KOPT-K1 (cell line): ENCODE measurements around the gene MUC2.

Source experiments
- H3K27ac ChIP-seq: fragments of 200-600 bp; sonication (generic); 2 replicates; pipeline ENCODE4 v1.5.1; 2016; ENCODE audit warnings: antibody characterized with exemption, mild to moderate bottlenecking, low read depth, low read length; ENCODE audit not compliant: poor library complexity, severe bottlenecking
- H3K36me3 ChIP-seq: fragments of 200-600 bp; sonication (generic); 2 replicates; pipeline ENCODE4 v1.5.1; 2017; ENCODE audit warnings: antibody characterized with exemption, mild to moderate bottlenecking, low read length, moderate library complexity; ENCODE audit not compliant: insufficient read depth
- H3K9me3 ChIP-seq: fragments of 200-600 bp; sonication (generic); 2 replicates; pipeline ENCODE4 v1.5.1; 2017; ENCODE audit warnings: antibody characterized with exemption, low read length, mild to moderate bottlenecking; ENCODE audit not compliant: insufficient read depth, poor library complexity, severe bottlenecking

Gene MUC2

DNA sequence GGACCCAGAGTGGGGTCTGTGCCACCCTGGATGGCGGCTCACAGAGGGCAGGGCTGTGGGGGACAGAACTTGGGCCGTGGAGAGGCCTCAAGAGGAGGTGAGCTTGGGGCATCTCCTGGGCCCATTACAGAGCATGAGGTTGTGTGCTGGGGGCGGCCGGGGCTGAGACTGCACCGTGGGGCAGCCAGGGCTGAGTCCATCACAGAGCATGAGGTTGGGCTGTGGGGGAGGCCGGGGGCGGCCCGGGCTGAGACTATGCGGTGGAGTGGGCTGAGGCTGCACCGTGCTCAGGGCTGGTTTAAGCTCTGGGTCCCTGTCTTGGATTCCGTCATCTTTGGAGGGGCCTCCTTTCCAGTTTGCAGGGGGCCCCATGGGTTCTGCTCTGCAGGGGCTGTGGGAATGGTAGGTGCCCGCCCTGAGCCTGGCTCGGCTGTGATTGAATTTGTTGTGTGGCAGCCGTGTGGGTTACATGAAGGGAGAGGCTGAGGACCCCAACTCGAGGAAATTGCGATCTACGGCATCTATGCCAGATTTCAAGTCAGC lies 45.0 kb downstream of the MUC2 start:
- no peak overlapping the region for H3K27ac ChIP-seq
- no peaks in the 10 kb centered on the region for H3K9me3 ChIP-seq
- no peaks in the 10 kb centered on the region for H3K36me3 ChIP-seq

DNA sequence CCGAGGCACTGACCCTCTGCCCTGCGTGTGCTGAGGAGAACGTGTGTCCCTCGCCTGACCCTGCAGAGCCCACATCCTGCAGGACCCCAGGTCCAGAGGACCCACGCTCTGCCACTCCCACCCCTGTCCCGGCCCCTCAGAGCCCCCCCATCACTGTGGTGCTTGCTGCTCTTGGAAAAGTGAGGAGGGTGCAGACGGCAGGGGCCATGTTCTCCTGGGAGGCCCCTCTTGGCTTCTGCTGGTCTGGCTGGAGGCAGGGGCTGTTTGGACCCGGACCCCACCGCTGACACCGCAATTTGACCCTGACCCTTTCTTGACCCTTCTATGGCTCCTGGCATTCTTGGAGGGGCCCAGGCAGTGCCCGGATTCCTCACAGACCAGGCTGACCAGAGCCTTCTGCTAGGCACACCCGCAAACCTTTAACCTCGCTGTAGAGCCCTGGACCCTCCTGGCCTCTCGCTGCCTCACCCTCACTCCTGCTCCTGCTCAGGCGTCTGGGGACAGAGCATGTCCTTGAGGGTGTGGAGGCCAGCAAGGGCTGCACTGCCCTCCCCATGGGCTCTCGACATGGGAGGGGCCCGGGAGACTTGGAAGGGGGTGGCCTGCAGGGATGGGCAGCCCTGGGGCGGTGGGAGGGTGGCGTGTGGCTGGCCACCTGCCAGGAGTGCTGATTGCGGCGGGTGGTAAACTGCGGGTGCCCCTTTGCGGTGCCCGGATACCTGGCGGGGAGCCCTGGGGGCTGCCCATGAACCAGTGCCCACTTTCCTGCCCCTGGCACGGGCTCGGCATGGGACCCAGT lies 46.1 kb downstream of the MUC2 start:
- Histone ChIP-seq H3K9me3 (peaks cover 4% of the 10 kb centered on the region), H3K27ac (no peak overlapping the region), H3K36me3 (no peaks in the 10 kb centered on the region)

DNA sequence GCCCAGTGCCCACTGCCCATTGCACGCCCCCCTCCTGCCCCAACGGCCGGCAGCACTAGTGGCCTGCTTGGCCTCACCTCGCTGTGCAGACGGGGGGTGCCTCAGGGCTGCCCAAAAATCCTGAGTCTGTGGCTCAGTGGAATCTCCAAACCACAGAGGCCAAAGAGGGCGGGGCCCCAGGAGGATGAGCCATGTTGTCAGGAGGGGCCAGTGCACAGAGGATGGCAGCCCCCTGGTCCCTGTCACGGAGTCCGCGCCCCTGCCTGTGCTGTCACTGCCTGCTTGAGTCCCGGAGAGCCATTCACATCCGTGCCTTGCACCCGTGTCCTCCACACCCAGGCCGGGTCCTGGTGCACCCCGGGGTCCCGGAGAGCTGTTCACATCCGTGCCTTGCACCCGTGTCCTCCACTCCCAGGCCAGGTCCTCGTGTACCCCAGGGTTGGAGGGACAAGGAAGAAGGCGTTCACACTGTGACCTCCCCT lies 46.7 kb downstream of the MUC2 start:
- Histone ChIP-seq H3K9me3 (peaks cover 4% of the 10 kb centered on the region), H3K27ac (no peak overlapping the region), H3K36me3 (no peaks in the 10 kb centered on the region)

DNA sequence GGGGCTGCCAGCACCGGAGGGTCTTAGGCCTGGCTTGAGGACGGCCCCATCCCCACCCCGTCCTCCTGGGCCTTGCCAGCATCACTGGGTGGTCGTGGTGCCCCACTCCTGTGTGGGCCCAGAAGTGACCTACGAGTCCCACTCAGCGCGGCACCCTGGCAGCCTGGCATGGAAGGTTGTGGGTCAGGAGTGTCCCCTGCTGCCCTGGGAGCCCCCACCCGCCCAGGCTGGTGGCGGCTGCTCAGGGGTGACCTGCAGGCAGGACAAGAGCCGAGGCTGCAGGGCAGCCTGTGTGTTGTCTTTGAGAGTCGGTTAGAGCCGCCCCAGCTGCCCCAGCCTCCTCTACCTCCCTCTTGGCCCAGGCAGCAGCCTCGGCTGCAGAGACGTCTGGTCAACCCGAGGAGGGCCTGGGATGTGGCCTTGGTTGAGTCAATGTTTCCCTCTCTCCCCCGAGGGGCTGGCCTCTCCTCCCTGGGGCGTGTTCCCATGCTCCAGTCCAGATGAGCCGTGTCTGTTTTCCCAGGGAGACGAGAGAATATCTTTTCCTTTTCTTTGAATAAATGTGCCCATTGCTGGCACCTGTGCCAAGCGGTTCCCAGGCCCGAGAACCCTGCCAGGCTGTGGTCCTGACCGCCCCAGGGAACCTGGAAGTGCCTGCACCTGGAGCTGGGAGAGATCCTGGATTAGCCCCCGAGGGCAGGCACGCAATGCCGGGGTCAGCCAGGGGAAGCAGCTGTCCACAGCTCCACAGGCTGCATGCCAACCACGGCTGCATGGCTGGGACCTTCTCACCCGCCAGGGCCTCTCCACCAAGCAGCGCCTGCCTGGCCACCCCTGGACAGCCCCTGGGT lies 47.4 kb downstream of the MUC2 start:
- Histone ChIP-seq H3K36me3 (no peaks in the 10 kb centered on the region), H3K27ac (no peak overlapping the region), H3K9me3 (peaks cover 4% of the 10 kb centered on the region)

DNA sequence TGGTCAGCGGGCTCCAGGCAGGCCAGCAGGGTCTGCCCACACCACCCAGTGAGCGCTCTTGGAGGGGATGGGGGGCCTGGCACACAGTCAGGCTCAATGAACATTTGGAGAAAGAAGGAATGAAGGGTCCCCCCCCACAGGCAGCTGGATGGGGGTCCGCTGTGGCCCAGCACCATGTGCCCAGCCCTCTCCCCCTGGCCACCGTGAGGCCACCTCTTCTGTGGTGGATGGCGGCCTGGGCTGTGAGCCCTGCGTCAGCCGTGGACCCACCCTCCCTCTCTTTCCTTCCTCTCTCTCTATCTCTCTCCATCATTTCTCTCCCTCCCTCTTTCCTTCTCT lies 48.0 kb downstream of the MUC2 start:
- H3K9me3 ChIP-seq, result peaks cover 4% of the 10 kb centered on the region
- no peak overlapping the region for H3K27ac ChIP-seq
- H3K36me3 ChIP-seq, result no peaks in the 10 kb centered on the region

DNA sequence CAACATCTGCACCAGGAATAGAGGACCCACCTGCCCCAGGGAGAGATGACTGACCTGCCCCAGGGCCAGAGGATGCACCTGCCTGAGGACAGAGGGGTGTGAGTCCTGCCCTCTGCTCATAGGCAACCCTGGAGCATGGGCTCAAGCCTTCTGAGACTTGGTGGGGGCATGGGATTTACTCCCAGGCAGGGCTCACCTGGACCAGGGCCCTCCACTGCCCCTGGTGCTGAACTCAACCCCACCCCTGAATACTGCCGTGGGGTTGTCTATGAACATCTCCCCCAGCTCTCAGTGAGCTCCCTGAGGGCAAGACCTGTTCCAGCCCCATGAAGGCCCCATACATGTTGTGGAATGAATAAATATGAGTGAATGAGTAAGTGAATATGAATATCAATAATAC lies 49.3 kb downstream of the MUC2 start:
- Histone ChIP-seq H3K27ac (no peak overlapping the region), H3K9me3 (peaks cover 4% of the 10 kb centered on the region), H3K36me3 (no peaks in the 10 kb centered on the region)
